Parathyroid adenoma (tissue), 2 donors: Measurements from ENCODE around the gene AQR.
"Not testable (repeated sequence)": the region's sequence is repeated elsewhere in the genome, so short reads cannot be mapped to it uniquely, and the experiment has no call there.

Experiments
- H2AFZ ChIP-seq: fragments of 300-600 bp; sonication (generic); one replicate; pipeline ENCODE4 v1.7.0; 2017; ENCODE audit warnings: antibody characterized with exemption, mild to moderate bottlenecking
- H3K27ac ChIP-seq: fragments of 300-600 bp; sonication (generic); one replicate; pipeline ENCODE4 v1.7.0; 2017
- H3K27me3 ChIP-seq: fragments of 300-600 bp; sonication (generic); one replicate; pipeline ENCODE4 v1.7.0; 2017; ENCODE audit warnings: low read length; ENCODE audit not compliant: control insufficient read depth, insufficient read depth
- H3K36me3 ChIP-seq: fragments of 300-600 bp; sonication (generic); one replicate; pipeline ENCODE4 v1.7.0; 2017; ENCODE audit warnings: low read length; ENCODE audit not compliant: control insufficient read depth, insufficient read depth
- H3K4me1 ChIP-seq: fragments of 300-600 bp; sonication (generic); one replicate; pipeline ENCODE4 v1.7.0; 2017; ENCODE audit warnings: control low read depth
- H3K4me2 ChIP-seq: fragments of 300-600 bp; sonication (generic); one replicate; pipeline ENCODE4 v1.7.0; 2017; ENCODE audit warnings: low read length
- H3K4me3 ChIP-seq: fragments of 300-600 bp; sonication (generic); one replicate; pipeline ENCODE4 v1.7.0; 2017; ENCODE audit warnings: low read depth, low read length
- H3K79me2 ChIP-seq: fragments of 300-600 bp; sonication (generic); one replicate; pipeline ENCODE4 v1.7.0; 2017; ENCODE audit warnings: control low read depth
- H3K9ac ChIP-seq: fragments of 300-600 bp; sonication (generic); one replicate; pipeline ENCODE4 v1.7.0; 2017; ENCODE audit warnings: mild to moderate bottlenecking
- H3K9me3 ChIP-seq: fragments of 300-600 bp; sonication (generic); one replicate; pipeline ENCODE4 v1.7.0; 2017; ENCODE audit warnings: low read length; ENCODE audit not compliant: control insufficient read depth
- CTCF ChIP-seq: fragments of 300-600 bp; sonication (generic); IDR thresholded peaks from one replicate; pipeline ENCODE4 v1.7.0; 2017; ENCODE audit warnings: antibody characterized with exemption, mild to moderate bottlenecking
- donor health status: primary hyperparathyroidism.

AQR gene

GRCh38 chr15:34933432-34933975 is 36.0 kb downstream of the AQR start:
- Histone ChIP-seq H2AFZ (no peak overlapping the region), H3K9me3 (no peaks in the 10 kb centered on the region), H3K27ac (no peak overlapping the region), H3K9ac (no peak overlapping the region), H3K4me2 (no peak overlapping the region), H3K36me3 (no peaks in the 10 kb centered on the region), H3K27me3 (no peaks in the 10 kb centered on the region), H3K79me2 (no peaks in the 10 kb centered on the region), H3K4me1 (no peaks in the 10 kb centered on the region), H3K4me3 (no peak overlapping the region)
- no peak for TF ChIP-seq CTCF

GRCh38 chr15:34928349-34928748 is 41.2 kb downstream of the AQR start:
- not testable (repeated sequence) for H3K27ac ChIP-seq, H3K4me2 ChIP-seq, H3K27me3 ChIP-seq, H3K9me3 ChIP-seq, H3K4me1 ChIP-seq, H3K79me2 ChIP-seq, H2AFZ ChIP-seq, H3K36me3 ChIP-seq, H3K9ac ChIP-seq, H3K4me3 ChIP-seq

DNA sequence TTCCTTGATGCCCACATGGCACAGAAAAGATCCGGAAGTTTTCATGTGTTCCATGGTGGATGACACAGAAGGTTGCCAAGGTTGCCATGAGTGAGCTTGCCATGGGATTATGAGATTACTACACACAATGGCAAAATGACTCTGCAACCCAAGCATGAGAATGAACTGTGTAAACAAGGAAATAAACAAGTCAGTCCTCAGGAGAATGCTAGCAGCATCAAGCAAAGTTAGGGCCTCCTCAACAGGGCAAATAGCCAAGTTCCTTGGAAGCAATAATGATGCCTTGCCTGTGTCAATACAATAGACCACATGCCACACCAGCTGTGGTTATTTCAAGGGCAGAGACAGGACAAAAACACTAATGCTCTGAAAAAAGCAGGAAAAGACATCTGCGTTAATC is 41.8 kb downstream of the AQR start:
- Histone ChIP-seq H3K36me3 (no peaks in the 10 kb centered on the region), H3K4me2 (no peak overlapping the region), H3K4me3 (no peak overlapping the region), H3K79me2 (no peaks in the 10 kb centered on the region), H3K27me3 (no peaks in the 10 kb centered on the region), H3K9me3 (no peaks in the 10 kb centered on the region), H3K4me1 (no peaks in the 10 kb centered on the region), H2AFZ (no peak overlapping the region), H3K9ac (no peak overlapping the region), H3K27ac (no peak overlapping the region)
- TF ChIP-seq CTCF, result no peak

- H3K36me3 ChIP-seq, result no peaks in the 10 kb centered on the region
- H3K79me2 ChIP-seq, result no peaks in the 10 kb centered on the region
- no peaks in the 10 kb centered on the region for H3K9me3 ChIP-seq
These were observed 55.2 kb downstream of the AQR start for GRCh38 chr15:34914317-34914716.

DNA sequence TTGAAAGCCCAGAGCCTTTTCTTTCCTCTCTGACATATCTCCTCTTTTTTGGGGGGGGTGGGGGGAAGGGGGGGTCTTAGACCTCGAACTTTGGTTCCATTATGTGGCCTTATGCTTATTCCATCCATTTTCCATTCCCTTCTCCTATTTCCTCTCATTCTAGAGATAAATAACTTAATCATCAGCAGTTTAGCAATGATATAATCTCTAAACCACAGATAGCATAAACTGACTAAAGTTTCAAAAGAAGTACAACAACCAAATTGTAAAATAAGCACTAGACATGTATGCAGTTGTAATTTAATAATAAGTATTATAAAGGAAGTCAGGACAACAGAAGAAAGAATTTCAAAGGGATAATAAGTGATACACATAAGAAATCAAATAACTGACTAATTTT is 64.5 kb downstream of the AQR start:
- Histone ChIP-seq H3K27ac (no peak overlapping the region), H3K9ac (no peak overlapping the region), H3K4me3 (no peak overlapping the region), H3K79me2 (no peaks in the 10 kb centered on the region), H3K4me1 (no peaks in the 10 kb centered on the region), H3K36me3 (no peaks in the 10 kb centered on the region), H2AFZ (no peak overlapping the region), H3K9me3 (no peaks in the 10 kb centered on the region), H3K27me3 (no peaks in the 10 kb centered on the region), H3K4me2 (no peak overlapping the region)
- TF ChIP-seq CTCF, result no peak

More at GRCh38 chr15:34914317-34914716, 55.2 kb downstream of the AQR start:
- Histone ChIP-seq H3K27me3 (no peaks in the 10 kb centered on the region), H3K27ac (no peak overlapping the region), H2AFZ (no peak overlapping the region), H3K9ac (no peak overlapping the region), H3K4me3 (no peak overlapping the region), H3K4me2 (no peak overlapping the region), H3K4me1 (no peaks in the 10 kb centered on the region)
- no peak for TF ChIP-seq CTCF
